ENCODE data around the gene FADS3.

FADS3 gene

GRCh38 chr11:61913699-61914395 is 22.5 kb upstream of the FADS3 start:
- DNase-seq: no peak

DNA sequence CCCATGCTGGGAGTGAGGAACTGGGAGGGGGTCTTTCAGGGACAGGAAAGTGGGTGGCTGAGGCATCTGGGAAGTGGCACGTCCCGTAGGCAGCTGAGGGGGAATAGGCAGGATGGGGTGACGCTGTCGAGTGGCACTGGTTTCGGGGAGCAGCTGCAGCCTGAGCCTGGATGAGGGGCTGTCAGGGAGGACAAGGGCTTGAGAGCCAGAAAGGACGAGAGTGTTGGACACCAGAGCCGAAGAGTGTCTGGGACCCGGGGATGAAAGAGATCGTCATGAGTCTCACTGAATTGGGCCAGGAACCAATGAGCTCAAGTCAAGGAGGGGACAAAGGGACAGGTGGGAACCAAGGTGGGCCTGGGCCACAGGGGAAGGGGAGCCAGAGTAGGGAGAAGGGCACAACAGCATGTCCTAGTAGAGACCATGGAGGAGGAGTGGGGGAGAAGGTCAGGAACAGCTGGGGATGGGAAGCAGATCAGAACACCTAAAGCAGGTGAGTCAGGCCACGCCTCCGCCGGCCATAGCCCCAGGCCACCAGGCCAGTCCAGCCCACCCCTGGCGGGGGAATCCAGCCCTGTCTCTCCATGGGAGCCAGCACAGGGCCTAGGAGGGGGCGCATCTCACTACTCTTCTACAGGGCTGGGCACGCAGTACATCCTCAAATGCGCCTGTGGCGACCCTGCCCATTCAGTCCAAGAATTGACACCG is 21.8 kb upstream of the FADS3 start:
- no peak for DNase-seq

- no peak for DNase-seq
These were observed 21.2 kb upstream of the FADS3 start for GRCh38 chr11:61912530-61912898.

DNA sequence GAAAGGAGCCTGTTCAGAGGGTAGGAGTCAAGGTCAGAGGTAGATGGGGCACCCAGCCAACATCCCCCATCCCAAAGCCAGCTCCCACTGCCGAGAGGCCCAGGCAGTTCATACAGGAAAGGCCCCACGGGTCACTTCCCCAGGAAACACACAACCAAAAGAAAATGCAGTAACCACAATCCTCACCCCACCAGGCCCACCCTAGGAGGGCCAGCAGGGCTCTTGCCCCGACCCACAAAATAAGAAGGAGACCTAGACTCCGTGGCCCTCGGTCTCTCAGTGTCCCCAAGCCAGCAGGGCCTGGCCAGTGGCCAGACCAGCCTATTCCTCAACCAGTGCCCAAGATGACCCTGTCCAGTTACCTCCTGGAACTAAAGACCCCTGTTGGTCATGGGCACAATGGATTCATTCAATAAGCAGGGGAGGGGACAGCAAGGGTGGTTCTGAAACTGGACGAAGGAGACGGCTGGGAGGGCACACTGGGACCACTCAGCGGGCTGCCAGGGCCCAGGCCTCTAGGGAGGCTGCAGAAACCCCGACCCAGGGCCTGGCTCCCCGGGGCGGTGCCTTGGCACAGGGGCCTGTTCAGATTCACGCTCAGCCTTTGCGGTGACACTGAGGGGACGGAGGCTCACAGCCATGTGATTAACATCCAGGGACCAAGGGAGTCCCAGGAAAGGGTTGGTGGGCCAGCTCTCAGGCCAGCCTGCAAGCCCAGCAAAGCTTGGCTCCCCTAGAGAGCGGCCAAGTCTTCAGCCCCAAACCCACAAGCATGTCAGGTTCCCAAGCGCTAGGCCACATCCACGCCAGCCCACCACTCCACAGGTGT is 20.6 kb upstream of the FADS3 start:
- no peak for DNase-seq

GRCh38 chr11:61911128-61911700 is 19.9 kb upstream of the FADS3 start:
- no peak for DNase-seq

GRCh38 chr11:61910187-61911127 is 19.1 kb upstream of the FADS3 start:
- no peak for DNase-seq

DNA sequence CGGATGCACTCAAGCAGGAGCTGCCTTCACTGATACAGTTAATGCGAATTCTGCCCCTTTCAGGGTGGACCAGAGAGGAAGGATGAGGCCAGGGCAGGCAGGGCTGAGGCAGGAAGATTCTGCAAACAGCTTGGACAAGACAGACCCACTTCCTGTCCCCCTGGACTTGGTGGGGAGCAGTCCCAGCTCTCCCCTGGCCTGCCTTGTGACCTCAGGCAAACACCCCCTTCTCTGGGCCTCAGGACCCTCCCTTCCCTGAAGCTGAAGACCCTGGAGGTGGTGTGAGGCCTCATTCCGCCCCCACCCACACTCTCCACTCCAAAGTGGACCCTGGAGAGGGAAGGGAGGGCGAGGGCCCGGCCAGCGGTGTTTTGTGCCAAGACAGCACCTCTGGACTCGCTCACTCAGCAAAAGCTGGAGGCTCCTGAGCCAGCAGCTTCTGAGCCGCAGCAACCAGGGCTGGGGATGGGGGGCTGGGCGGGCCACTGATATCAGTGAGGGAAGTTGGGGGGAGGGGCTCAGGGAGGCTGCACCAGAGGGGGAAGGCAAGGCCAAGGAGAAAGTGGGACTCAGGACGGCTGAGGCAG is 17.5 kb upstream of the FADS3 start:
- DNase-seq: no peak

- no peak for DNase-seq
These were observed 16.8 kb upstream of the FADS3 start for GRCh38 chr11:61907871-61908729.

GRCh38 chr11:61907282-61907681 is 15.9 kb upstream of the FADS3 start:
- no peak for DNase-seq

DNA sequence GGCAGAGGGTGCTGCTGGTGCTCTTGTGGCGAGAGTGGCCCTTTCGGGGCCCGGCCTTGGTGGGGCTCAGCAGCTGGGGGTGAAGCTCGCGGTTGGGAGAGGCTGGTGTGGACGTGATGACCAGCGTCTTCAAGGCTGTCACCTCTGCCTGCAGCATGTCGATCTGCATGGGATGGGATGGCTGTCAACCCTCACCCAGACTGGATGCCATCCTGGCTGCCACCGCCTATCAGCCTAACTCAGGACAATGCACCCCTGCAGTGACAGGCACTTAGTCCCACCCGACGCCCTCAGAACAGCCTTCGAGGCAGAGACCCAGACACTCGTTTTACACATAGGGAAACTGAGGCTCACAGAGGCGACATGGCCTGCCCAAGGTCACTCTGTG is 15.2 kb upstream of the FADS3 start:
- no peak for DNase-seq

DNA sequence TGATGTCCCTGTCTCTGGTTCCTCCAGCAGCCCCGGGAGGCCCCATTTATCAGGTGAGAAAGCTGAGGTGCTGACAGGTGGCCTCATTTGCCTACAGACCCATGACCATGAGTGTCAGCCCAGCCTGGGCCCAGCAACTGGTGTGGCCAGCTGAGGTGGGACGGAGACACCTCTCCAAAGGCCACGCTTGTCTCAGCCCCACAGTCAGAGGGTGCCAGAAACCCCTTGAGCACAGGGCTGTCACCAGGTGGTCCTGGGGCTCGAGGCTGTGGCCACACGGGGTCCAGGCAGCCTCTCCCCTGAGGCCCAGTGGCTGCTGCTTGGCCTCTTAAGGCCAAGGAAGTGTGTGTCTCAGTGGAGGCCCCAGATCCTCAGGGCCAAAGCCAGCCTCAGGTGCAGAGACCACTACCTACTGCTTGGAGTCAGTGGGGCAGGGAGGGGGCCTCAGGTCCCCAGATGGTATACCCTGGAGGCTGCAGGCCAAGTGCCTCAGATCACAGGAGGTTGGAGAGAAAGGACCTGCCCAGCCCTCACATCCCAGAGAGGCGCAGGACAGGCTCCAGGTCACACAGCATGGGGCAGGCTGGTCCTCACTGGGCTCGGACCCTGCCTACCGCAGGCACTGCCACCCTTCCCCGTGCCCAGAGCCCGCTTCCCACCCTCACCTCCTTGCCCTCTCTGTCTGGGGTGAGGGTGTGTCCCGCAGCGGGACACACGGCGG is 14.6 kb upstream of the FADS3 start:
- no peak for DNase-seq

DNA sequence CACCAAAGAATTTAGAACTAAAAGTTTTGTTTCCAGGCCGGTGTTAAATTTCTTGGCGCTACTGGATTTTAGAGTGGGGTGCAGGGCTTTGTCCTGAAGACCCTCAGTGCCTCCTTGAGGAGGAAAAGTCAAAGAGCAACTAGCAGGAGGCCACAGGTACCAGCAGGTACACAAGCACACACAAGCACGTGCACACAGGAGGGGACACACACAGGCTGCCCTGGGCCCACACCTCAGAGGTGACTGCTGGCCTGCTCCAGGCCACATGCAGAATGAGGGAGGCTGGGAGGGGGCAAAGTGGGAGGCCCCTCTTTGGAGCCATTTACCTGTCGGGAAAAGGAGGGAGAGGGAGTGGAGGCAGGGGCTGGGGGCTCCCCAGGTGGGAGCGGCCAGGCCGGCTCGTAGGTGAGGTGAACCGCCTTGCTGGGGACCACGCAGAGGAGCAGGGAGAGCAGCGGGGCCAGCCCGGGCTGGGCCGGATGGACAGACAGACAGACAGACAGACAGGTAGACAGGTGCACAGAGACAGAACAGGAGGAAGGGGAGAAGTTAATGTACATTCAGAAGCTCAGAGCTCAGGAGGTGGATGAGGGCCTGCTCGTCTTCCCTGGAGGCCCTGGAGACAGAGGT is 13.8 kb upstream of the FADS3 start:
- no peak for DNase-seq

GRCh38 chr11:61904539-61905048 is 13.2 kb upstream of the FADS3 start:
- no peak for DNase-seq

- DNase-seq: no peak
These were observed 12.5 kb upstream of the FADS3 start for GRCh38 chr11:61903845-61904244.

GRCh38 chr11:61902313-61902712 is 11.0 kb upstream of the FADS3 start:
- no peak for DNase-seq

- DNase-seq: no peak
These were observed 10.1 kb upstream of the FADS3 start for GRCh38 chr11:61901397-61901796.

GRCh38 chr11:61900251-61900650 is 8.9 kb upstream of the FADS3 start:
- DNase-seq: no peak

- DNase-seq: peak; percentile 13
These were observed 7.9 kb upstream of the FADS3 start for GRCh38 chr11:61899146-61899841.

DNA sequence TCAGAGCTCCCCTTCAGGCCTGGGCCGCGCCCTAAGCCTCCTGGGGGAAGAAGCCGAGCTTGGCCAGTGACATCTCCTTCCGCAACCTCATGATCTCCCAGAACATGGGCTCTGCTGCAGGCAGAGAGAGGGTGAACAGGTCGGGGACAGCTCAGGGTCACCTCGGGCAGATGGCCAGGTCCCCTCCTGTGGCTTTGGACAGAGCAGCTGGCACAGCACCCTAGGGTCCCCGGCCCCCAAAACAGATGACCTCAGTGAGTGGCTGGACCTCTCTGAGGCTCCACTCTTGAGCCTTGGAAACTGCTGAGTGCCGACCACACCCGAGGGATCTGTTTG is 6.9 kb upstream of the FADS3 start:
- no peak for DNase-seq

Measured in DMS 273 treated with DMSO at 0.1 percent for 48 hours (cell line).